ENCODE measurements around the gene FOXB1.

DNA sequence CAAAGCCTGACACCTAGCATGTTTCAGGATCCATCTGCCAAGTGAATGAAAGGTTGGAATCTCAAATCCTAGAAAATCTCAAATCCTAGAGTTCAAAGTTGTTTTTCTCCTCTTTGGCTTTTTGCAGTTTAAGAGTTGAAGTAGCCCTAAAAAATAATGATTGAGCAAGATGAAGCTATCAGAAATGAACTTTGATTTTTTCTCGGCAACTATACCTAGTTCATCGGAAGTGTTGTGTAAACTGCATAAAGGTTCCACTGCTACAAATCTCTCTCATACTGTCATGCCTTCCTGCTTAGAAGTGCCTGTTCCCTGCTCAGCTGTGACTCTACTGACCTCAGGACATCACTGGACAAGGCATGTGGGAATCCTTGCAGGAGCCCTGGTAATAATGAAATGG, 35.8 kb upstream of the FOXB1 start:
- TF ChIP-seq, protein P1, sequence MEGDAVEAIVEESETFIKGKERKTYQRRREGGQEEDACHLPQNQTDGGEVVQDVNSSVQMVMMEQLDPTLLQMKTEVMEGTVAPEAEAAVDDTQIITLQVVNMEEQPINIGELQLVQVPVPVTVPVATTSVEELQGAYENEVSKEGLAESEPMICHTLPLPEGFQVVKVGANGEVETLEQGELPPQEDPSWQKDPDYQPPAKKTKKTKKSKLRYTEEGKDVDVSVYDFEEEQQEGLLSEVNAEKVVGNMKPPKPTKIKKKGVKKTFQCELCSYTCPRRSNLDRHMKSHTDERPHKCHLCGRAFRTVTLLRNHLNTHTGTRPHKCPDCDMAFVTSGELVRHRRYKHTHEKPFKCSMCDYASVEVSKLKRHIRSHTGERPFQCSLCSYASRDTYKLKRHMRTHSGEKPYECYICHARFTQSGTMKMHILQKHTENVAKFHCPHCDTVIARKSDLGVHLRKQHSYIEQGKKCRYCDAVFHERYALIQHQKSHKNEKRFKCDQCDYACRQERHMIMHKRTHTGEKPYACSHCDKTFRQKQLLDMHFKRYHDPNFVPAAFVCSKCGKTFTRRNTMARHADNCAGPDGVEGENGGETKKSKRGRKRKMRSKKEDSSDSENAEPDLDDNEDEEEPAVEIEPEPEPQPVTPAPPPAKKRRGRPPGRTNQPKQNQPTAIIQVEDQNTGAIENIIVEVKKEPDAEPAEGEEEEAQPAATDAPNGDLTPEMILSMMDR (IDR thresholded peaks at IDR 0.05; ENCODE audit: poor library complexity, severe bottlenecking) = no peak
- TF ChIP-seq EZH2 (IDR thresholded peaks at IDR 0.05; ENCODE audit: borderline replicate concordance, insufficient read depth, low read length, poor library complexity, severe bottlenecking) (no peak), EP300 (conservative IDR thresholded peaks at IDR 0.05; ENCODE audit: poor library complexity, severe bottlenecking) (no peak), TAF1 (IDR thresholded peaks at IDR 0.05; ENCODE audit: low read depth) (no peak)
